Breast epithelium (tissue), 3 donors: ENCODE results near the gene PKD1.

Experiments
- POLR2A ChIP-seq: fragments of 450-650 bp; IDR thresholded peaks from one replicate; pipeline ENCODE4 v1.6.1; 2016; ENCODE audit warnings: antibody characterized with exemption, mild to moderate bottlenecking, moderate library complexity
- TF ChIP-seq, protein P1 (sequence below), 3 donors: fragments of 450-650 bp; IDR thresholded peaks; one replicate each; pipeline ENCODE4 v1.5.1; 2016 to 2017; ENCODE audit warnings: antibody characterized with exemption in 3 of 3, mild to moderate bottlenecking in 3 of 3, moderate library complexity in 3 of 3

DNA sequence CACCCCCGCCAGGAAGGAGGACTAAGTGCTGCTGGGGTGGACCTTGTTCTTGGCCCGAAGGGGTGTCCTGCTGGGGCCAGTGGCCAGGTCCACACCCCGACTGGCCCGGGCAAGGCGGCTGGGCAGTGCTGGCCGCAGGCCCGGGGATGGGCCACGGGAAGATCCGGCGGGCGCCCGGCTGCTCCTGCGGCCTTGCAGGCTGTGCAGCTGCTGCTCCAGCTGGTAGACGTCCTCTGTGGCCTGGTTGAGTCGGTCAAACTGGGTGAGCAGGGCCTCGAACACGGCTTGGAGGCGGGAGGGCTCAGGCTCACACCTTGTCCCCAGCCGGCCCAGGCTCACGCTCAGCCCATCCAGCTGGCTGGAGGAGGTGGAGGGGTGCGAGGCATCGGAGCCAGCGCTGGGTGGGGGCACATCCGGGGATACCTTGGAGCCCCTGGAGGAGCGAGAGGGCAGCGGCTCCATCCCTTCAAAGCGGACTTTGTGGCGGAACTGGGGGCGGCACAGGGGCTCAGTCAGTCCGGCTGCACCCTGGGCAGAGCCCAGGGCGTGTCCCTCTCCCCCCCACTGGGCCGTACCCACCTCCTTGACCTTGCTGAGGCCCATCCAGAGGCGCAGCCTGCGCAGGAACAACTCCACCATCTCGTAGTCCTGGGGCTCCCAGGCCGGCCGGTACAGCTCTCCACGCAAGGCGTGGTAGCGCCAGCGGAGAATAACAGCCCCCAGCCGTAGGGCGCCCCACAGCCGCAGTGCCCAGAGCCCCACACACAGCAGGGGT, 45.8 kb downstream of the PKD1 start:
- TF ChIP-seq, protein P1, sequence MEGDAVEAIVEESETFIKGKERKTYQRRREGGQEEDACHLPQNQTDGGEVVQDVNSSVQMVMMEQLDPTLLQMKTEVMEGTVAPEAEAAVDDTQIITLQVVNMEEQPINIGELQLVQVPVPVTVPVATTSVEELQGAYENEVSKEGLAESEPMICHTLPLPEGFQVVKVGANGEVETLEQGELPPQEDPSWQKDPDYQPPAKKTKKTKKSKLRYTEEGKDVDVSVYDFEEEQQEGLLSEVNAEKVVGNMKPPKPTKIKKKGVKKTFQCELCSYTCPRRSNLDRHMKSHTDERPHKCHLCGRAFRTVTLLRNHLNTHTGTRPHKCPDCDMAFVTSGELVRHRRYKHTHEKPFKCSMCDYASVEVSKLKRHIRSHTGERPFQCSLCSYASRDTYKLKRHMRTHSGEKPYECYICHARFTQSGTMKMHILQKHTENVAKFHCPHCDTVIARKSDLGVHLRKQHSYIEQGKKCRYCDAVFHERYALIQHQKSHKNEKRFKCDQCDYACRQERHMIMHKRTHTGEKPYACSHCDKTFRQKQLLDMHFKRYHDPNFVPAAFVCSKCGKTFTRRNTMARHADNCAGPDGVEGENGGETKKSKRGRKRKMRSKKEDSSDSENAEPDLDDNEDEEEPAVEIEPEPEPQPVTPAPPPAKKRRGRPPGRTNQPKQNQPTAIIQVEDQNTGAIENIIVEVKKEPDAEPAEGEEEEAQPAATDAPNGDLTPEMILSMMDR (IDR thresholded peaks at IDR 0.05), result no peak
- no peak for TF ChIP-seq POLR2A
